Activated T-cell treated with anti-CD3 and anti-CD28 coated beads for 4 hours (primary cell): Measurements from ENCODE around the gene FHIT.

Experiments used
- DNase-seq: peaks from one replicate; pipeline ENCODE4 v3.0.0-alpha.2; 2020

The FHIT gene

GRCh38 chr3:60755094-60755493 lies 496.2 kb downstream of the FHIT start:
- DNase-seq, result no peak

DNA sequence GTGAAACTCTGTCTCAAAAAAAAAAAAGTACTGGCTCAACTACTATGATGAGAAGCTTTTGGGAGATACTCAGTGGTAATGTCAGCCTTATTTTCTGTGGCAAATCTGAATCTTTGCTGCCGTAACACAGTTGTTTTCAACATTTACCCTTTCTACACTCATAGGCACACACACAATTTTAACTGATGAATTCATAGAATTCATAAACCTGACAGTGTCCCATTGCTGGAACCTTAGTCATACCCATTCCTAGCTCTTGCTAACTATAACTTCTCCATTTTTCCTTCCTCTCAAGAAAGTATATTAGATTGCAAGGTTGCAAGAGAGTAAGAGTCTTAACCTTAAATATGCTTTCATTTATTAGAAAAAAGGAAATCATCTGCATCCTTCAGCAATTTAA lies 496.6 kb downstream of the FHIT start:
- no peak for DNase-seq

DNA sequence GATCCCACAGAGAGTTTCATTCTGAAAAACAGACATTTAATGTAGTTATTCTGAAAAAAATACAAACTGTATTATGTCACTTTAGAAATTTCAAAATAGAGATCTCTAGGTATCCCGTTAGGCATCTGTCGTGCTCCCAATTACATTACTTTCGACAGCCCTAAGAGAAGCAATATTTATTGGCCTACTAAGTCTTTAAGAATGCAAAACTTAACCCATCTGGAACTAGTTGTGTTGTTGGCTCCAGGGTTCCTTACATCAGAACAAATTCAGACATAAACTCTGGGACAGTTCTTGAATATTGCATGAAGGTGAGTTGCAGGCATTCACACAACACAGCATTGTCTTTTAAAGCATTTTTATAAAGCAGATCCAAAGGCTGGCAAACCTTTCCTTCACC lies 498.4 kb downstream of the FHIT start:
- no peak for DNase-seq

DNA sequence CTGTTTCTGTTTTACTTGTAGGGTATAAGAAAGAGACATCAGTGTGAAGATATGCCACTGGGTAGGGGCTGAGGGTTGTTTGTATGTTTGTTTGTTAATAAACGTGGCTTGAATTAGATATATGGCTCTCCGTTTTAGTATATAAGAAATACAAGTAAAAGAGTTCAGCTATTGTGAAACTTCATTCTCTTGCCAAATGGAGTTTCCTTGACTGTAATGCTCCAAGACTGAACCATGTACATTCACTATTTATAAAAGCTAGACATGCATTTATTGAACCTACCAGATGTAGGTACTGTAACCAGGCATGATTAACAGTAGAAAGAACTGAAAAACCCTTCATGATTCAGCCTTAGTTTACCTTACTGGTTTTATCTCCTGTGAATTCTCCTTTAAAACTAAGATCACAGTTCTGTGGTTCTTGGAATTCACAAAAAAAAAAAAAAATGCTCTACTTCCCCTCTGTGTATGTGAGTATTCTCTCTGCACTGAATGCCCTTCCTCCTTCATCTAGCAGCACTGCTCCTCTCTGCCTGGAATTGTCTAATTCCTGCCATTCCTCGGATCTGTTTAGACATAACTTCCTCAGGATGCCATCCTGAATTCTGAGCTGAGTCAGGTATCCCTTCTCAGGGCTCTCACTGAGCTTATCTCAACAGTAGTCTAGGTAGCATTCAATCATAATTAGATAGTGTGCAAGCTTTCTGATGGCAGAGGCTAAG lies 504.4 kb downstream of the FHIT start:
- DNase-seq, result no peak

DNA sequence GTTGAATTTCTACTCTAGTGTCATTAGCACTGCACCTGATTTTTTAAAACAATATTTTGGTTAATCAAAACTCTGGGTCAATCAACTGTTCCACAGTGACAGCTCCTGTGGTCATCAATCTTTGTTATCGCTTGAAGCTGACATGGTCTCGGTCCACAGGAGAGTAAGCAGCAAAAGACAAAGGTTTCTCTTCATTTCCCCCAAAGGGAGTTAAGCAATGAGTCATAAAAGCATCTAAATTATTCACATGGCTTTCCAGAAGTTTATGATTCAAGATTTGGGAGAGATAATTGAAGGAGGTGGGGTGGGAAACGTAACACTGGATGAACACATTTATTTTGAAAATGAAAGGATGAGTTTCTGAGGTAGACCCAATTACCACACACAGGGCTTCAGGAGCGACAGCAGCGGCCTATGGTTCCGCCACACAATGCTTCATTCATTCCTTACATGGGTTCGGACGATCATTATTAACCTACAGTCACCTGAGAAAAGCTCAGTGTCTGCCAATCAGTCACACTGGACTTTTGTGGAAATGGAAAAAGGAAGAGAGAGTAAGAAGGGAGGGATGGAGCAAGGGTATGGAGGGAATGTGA lies 505.1 kb downstream of the FHIT start:
- no peak for DNase-seq

DNA sequence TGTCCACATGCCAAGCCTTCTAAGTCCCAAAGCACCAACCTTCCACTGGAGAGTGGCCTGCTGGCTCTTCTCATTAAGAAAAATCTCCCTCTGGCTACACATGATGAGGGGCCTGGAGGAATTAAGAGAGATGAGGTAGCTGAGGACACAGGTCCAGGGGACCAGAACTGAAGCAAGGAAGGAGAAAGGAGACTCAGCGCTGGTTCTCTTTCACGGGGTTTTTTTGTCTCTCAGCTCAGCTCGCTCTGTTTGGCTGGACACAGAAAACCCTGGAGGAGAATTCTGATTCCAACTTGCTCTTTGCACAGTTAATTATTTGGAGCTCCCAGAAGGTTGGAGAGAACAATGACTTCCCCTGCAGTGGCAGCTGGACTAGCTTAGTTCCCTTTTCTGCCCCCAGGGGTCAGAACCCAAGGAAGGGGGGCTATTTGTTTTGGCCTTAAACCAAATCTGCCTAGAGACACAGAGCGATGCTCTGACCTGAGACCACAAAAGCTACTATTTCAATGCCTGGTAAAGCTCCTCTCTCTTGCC lies 507.6 kb downstream of the FHIT start:
- DNase-seq, result no peak

DNA sequence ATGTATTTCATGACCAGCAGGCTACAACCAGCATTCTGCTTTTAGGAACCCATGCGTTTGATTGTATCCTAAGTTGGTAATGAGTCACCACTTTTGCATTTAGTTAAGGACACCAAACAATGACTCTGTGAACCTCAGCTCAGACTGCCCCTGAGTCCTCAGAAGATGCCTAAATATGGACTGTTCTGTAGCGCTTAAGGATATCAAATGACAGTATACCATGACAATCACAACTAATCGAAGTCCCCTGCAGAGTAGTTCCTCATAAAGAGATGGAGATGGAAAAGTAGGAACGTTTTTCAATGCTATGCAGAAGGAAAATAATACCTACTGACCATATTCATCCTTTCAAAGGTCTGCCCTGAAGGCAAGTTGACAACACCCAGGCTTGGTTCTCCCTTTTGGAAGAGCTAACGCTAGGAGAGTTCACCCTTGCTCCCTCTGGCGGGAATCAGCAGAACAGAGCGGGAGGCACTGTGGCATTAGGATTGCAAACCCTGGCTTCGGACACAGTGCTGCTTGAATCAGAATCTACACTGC lies 508.6 kb downstream of the FHIT start:
- no peak for DNase-seq

GRCh38 chr3:60737633-60738399 lies 513.4 kb downstream of the FHIT start:
- DNase-seq, result no peak

- DNase-seq, result no peak
These were observed 520.9 kb downstream of the FHIT start for GRCh38 chr3:60730371-60730770.

DNA sequence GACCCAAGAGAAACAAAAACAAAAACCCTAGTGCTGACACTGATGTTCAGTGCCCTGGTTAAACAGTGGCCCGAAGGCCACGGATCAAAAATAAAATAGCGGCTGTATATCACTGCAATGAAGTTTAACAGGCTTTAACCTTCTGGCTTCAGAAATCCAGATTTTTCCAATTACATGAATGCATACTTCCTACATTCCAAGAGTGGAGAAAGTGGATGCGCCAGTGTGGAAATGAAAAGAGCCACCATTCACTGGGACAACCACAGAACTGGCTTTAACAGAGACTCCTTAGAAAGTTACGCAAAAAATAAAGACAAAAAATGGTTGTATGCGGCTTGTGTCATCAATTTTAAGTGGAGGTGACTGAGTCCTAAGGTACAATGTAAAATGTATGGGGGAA lies 522.2 kb downstream of the FHIT start:
- DNase-seq, result no peak

GRCh38 chr3:60728006-60728405 lies 523.2 kb downstream of the FHIT start:
- DNase-seq, result no peak

DNA sequence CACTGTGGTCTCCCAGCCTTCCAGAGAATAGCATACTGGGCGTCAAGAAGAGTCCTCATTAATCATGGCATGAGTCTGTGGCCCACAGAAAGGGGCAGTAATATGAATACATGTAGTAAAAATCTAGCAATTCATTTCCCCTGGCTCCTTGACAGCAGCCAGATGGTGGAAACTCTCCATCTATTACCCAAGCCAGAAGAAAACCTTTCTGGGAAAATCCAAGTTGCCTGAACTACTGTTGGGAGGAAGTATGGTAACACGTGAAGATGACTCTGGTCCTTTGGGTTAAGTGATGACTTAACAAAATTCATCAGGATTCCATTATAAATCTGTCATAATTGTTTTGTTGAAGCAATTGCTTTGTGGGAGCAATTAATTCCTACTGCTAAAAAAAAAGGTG lies 530.5 kb downstream of the FHIT start:
- no peak for DNase-seq

DNA sequence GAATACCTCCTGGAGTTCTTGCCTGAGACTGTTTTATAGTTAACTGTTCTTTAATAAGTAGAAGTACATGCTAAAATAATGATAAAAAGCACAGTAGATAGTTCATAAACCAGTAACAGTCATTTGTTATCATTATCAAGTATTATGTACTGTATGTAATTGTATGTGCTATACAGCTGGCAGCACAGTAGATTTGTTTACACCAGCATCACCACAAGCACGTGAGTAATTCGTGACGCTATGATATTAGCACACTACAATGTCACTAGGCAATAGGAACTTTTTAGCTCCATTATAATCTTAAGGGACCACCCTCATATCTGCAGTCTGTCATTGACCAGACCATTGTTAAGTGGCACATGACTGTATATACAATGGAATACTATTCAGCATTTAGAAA lies 534.7 kb downstream of the FHIT start:
- no peak for DNase-seq

DNA sequence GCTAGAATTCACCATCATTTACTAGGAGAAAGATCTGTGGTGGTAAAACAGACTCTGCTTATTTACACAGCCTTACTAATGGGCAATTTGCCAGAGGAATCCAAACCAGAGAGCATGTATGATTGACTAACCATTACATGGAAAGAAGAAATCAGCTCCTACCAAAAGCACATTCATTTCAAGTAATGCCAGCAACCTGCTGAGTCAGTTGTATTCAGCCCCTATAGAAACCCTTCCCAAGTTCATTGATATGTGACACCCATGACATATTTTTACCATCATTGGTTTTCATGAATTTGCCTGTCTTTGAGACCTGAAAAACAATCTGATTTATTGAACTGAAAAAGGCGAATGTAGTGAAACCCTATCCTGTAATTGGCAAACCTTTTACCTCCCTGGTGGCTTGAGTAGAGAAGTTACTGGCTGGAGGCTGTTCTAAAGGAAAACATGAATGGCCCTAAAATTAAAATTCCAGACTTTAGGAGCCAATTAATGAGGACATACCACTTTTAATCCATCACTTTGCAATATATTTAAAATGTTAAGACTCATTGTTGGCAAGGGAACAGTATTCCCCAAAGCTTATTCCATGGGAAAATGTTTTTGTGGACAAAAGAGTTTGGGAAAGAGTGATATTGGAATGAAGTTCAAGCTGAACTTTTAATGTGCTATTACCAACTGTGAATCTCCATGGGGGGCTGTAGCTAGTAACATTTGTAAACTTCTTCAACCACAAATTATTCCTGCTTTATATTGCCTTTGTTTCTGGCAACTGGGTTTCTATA lies 542.9 kb downstream of the FHIT start:
- DNase-seq, result no peak

GRCh38 chr3:60707452-60708020 lies 543.7 kb downstream of the FHIT start:
- DNase-seq, result no peak

DNA sequence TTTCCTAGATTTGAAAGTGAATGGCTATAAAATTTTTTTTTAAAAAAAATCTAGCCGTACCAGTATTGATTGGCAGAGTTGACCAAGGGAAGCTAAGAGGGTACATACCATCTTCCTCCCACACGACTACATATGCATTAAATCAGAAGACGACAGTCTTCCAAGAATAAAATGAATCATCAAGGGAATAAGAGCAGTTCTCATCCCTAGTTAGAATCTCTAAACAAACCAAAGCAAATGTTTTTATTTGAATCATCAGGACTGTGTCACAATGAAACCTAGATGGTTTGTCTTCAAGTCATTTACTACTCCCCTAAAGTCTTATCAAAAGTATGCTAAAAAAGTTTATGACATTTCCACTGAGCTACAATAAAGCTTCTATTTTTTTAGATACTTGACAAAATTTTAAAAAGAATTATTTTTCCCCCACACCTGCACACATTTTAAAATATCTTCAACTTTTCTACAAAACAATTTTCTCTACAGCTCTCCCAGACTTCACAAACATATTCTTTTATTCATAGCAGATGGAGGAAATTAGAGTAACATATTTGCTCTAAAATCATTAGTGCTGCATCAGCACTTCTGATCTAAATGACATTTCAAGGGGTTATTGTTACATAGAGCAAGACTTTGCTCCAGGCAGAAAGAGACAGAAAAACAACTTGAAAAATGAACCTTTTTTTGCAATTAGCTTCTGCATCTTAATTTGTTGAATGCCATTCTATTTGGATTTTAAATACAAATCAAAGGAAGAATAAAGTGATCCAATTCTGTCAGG lies 547.1 kb downstream of the FHIT start:
- DNase-seq, result no peak

DNA sequence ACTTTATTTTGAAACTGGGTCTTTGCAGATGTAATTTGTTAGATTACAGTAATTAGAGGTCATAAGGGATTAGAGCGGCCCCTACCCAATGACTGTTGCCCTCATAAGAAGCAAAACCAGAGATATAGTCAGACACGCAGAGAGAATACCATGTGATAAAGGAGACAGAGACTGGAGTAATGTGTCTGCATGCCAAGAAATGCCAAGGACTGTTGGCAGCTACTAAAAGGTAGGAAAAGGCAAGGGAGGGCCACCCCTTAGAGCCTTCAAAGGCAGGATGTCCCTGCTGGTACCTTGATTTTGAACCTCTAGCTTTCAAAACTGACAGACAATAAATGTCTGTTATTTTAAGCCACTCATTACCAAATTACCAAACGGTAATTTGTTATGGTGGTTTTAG lies 548.2 kb downstream of the FHIT start:
- DNase-seq, result no peak

- no peak for DNase-seq
These were observed 553.1 kb downstream of the FHIT start for GRCh38 chr3:60698117-60698516.

DNA sequence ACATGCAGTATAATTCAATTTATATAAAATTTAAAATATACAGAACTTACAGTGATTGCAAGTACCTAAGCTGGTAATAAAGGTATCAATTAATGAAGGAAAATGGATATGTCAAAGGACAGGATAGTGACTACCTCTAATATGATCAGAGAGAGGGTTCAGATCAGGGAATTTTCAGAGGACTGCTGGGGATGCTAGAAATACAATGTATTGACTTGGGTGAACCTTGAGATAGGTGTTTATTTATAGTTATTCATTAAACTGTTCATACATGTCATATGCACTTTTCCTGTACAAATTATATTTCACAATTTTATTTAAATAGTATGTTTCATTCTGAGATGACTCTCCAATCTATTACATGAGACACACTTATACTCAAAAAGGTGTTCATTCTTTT lies 554.1 kb downstream of the FHIT start:
- no peak for DNase-seq

DNA sequence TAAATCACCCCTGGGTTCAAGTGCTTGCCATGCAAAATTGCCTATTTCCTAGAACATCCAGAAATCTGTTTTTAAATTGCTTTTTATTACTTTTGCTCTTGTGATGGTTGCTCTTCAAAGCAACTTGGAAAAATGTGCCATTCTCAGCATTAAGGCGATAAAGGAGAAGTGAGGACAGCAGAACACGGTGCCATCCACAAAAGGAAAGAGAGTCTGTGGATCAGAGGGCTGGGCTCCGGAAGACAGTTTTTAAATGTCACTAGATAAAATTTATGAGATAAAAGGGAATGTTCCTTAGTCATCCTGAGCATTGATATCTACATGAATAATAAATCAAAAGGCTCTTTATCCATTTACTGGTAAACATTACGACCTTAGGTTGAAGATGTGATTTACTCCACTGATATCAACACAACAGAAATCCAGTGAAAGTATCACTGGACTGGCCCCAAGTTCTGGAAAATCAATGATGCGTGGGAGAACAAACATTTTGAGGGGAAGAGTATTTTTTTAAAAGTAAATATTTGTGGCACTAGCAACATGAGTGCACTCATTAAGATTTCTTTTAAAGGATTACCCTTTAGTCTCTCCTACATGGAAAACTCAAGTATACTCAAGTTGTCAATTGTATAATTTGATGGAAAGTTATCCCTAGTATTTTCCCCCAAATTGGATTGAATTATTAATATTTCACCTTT lies 554.7 kb downstream of the FHIT start:
- DNase-seq, result no peak

DNA sequence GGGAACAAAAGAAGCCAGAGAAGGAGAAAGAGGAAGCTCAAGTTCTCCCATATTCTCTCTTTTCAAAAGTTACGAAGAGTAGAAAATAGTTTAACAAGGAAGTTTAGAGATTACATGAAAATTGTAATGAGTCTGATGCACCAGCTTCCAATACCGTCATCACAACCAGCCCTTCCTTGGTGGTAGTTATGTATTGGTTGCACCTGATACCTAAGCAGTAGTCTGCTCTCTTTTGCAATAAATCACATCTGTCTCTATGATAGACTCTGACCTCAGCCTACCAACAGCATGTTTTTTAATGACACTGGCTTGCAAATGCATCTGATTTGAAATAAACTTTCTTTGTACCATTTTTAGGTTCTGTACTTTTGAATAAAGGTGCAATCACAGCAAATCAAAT lies 575.8 kb downstream of the FHIT start:
- no peak for DNase-seq
